22Rv1 (cell line): ENCODE results near the gene MOB1A.

Source experiments
- H3K27ac ChIP-seq: fragments of 450-650 bp; 2 replicates; pipeline ENCODE4 v1.5.1; 2017
- ZFX ChIP-seq: fragments of 450-650 bp; IDR thresholded peaks from 2 replicates; pipeline ENCODE4 v1.6.1; 2017; ENCODE audit warnings: antibody characterized with exemption, borderline replicate concordance
- TF ChIP-seq, protein P1 (sequence below): fragments of 450-650 bp; IDR thresholded peaks from 2 replicates; pipeline ENCODE4 v1.5.1; 2017; ENCODE audit warnings: mild to moderate bottlenecking

MOB1A gene

DNA sequence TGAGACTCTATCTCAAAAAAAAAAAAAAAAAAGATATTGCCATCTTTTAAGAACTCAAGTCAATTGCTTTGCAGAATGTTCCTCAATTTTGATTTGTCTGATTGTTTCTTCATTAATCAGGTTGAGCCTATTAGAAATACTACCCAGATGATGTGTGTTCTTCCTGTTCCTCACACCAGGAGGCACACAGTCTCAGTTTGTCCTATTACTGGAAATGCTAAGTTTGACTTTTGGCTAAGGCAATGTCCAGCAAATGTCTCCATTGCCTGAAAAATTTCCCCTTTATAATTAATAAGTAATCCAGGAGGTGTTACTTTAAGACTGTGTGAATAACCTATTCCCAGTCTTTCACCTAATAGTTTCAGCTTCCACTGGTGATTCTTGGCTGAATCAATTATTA lies 59.3 kb downstream of the MOB1A start:
- no peak overlapping the region for H3K27ac ChIP-seq
- TF ChIP-seq, protein P1, sequence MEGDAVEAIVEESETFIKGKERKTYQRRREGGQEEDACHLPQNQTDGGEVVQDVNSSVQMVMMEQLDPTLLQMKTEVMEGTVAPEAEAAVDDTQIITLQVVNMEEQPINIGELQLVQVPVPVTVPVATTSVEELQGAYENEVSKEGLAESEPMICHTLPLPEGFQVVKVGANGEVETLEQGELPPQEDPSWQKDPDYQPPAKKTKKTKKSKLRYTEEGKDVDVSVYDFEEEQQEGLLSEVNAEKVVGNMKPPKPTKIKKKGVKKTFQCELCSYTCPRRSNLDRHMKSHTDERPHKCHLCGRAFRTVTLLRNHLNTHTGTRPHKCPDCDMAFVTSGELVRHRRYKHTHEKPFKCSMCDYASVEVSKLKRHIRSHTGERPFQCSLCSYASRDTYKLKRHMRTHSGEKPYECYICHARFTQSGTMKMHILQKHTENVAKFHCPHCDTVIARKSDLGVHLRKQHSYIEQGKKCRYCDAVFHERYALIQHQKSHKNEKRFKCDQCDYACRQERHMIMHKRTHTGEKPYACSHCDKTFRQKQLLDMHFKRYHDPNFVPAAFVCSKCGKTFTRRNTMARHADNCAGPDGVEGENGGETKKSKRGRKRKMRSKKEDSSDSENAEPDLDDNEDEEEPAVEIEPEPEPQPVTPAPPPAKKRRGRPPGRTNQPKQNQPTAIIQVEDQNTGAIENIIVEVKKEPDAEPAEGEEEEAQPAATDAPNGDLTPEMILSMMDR = no peak
- TF ChIP-seq ZFX = no peak

DNA sequence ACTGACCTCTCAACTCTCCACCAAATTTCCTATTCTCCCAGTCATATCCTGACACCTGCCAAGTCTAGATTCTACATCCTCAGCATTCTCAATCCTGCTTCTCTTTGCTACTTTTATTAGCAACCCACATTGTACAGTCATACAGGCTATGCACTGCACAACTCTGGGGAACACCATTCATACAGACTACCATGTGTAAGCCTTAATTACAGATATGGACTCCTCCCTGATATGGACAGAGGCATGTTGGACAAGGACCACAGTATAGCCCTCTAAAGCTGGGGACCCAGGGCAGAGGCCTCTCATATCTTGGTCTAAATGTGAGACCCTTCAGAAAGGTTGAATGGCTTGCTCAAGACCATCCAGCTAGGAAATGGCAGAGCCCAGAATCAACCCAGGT lies 67.3 kb downstream of the MOB1A start:
- no peak for TF ChIP-seq ZFX
- TF ChIP-seq, protein P1 = no peak
- H3K27ac ChIP-seq = no peak overlapping the region

DNA sequence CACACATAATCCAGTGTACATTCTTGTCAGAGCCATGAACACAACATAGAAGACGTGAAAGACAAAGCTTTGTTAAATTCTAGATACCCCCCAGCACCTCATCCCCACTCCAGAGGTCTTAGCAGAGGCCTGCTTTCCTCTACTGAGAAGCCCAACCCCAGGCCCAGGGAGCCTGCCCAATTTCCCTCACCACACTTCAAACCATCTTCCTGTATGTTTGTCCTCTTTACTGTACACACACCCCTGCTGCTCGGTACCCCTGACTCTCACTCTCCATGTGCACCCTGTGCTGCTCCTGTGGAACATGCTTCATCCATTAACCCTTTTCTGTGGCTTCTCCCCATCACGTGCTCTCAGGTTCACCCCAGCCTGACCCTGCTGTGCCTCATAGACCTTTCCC lies 68.1 kb downstream of the MOB1A start:
- H3K27ac ChIP-seq = no peak overlapping the region
- TF ChIP-seq, protein P1 = no peak
- no peak for TF ChIP-seq ZFX

DNA sequence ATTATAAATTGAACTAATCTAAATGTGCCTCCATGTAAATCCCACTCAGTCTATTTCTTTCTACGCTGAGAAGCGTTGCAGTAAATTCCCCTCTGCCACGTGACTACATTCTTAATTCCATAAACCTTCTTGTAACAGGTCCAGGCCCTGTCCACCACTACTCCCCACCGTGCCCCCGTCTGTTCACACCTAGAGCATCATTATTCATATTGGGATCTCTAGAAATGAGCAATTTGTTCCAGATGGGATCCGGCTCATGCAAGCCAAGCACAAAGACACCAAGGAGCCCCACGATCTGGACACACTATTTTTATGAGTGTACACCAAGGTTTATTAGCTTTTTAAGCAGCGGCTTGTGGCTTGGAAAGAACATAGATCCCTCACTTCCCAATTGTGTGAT lies 69.1 kb downstream of the MOB1A start:
- TF ChIP-seq, protein P1 = no peak
- TF ChIP-seq ZFX = no peak
- no peak overlapping the region for H3K27ac ChIP-seq

DNA sequence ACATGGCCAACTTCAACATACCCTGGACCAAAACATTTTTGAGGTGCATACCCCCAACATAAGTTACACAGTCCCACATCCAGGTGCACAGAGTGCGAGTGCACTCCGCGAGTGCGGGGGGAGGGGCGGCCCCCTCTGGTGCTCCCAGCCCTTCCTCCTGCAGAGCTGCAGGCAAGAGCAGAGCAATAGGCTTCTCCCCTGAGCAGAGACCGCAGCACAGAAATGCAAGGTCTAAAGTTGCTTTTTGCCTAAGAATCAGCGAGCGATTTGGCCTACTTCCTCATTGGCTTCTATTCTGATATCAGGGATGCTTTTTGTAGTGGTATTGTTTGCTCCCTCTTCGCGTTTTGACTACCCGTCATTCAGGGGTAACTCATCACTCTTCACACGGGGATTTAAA lies 71.6 kb downstream of the MOB1A start:
- no peak overlapping the region for H3K27ac ChIP-seq
- TF ChIP-seq ZFX = no peak
- TF ChIP-seq, protein P1 = no peak

DNA sequence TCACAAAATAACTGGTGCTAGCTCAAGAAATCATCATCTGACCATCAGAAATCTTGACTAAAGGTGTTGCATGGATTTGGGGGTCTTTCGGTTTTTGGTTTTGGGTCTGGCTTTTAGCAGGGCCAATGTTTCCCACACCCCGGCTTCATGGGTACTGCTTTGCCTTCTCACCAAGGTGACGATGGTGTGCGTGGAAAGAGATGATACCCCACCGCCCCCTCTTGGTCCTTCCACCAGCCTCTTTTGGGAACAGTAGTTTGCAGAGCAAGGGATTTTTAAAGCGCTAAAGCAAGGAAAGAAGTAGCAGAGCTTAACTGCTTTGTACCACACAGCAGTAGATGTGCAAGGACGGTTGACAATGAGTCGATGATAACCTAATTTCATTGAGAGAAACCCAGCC lies 73.3 kb downstream of the MOB1A start:
- no peak overlapping the region for H3K27ac ChIP-seq
- TF ChIP-seq, protein P1 = no peak
- TF ChIP-seq ZFX = no peak

DNA sequence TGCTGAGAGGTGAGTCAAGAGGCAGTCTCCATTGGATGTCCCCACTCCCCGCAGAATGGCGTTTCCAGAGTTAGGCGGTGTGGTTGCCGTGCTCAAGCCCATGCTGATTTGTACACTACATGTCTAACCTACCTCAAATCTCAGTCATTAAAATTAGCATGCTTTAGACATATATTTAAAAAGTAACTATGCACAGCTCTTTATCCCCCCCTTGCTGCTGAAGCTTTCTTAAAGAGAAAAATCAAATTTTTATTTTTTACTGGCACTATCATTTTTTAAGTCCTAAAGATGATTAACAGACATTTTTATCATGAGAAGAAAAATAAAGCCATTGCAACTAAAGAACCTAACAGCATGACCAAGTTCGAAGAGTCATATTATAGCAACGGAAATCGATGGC lies 73.8 kb downstream of the MOB1A start:
- no peak overlapping the region for H3K27ac ChIP-seq
- TF ChIP-seq, protein P1 = no peak
- TF ChIP-seq ZFX = no peak
